ENCODE results near the gene PPP1R14B.

The PPP1R14B gene

GRCh38 chr11:64246871-64247728 is at the start of gene PPP1R14B:
Gene PPP1R14B (minus strand): TSS chr11:64246943. CDS start chr11:64246673, 270 bp downstream.
- DNase-seq = peak; percentile 88 to 89

GRCh38 chr11:64296236-64296635 is 49.5 kb upstream of the PPP1R14B start:
- DNase-seq = no peak

- no peak for DNase-seq
Measured at GRCh38 chr11:64295760-64296159, 49.0 kb upstream of the PPP1R14B start.

GRCh38 chr11:64294774-64295173 is 48.0 kb upstream of the PPP1R14B start:
- no peak for DNase-seq

GRCh38 chr11:64292460-64293254 is 45.9 kb upstream of the PPP1R14B start:
- DNase-seq = no peak

GRCh38 chr11:64291752-64292459 is 45.2 kb upstream of the PPP1R14B start:
- DNase-seq = no peak

- no peak for DNase-seq
Measured at GRCh38 chr11:64291262-64291751, 44.6 kb upstream of the PPP1R14B start, which contains the start of gene KCNK4. Gene KCNK4 (plus strand): TSS chr11:64291302. CDS start chr11:64293019, 1,717 bp downstream.

- DNase-seq = no peak
Measured at GRCh38 chr11:64290352-64291261, 43.9 kb upstream of the PPP1R14B start.

GRCh38 chr11:64289002-64289564 is 42.3 kb upstream of the PPP1R14B start:
- no peak for DNase-seq

- no peak for DNase-seq
Measured at GRCh38 chr11:64288353-64288750, 41.6 kb upstream of the PPP1R14B start.

GRCh38 chr11:64287676-64288352 is 41.1 kb upstream of the PPP1R14B start:
- no peak for DNase-seq

- DNase-seq = no peak
Measured at GRCh38 chr11:64286801-64287159, 40.0 kb upstream of the PPP1R14B start.

- DNase-seq = no peak
Measured at GRCh38 chr11:64285885-64286800, 39.4 kb upstream of the PPP1R14B start.

- peak; percentile 93 for DNase-seq
Measured at GRCh38 chr11:64284962-64285884, 38.5 kb upstream of the PPP1R14B start, which contains the start of gene GPR137. Gene GPR137 (plus strand): TSS chr11:64285848. CDS start chr11:64286525, 677 bp downstream.

GRCh38 chr11:64284048-64284961 is 37.6 kb upstream of the PPP1R14B start, which contains the start of gene BAD:
Gene BAD (minus strand): TSS chr11:64284665. CDS start chr11:64284368, 297 bp downstream.
- DNase-seq = peak; percentile 94 to 95

GRCh38 chr11:64283092-64283491 is 36.3 kb upstream of the PPP1R14B start:
- DNase-seq = no peak
